Stimulated activated CD8-positive, alpha-beta memory T cell treated with anti-CD3 and anti-CD28 coated beads, Interleukin-4, amount 100 ng/mL, for 1 hour (primary cell): Measurements from ENCODE around the gene ZC3H13.

ENCODE experiments used
- DNase-seq, 2 donors: peaks; one replicate each; pipeline ENCODE4 v3.0.0-alpha.2; 2020; ENCODE audit warnings: low read depth in 2 of 2, low spot score in 1 of 2

ZC3H13 gene

GRCh38 chr13:45941261-45941660 lies 111.3 kb downstream of the ZC3H13 start:
- no peak for DNase-seq

GRCh38 chr13:45940061-45940460 lies 112.5 kb downstream of the ZC3H13 start:
- DNase-seq, result no peak

- no peak for DNase-seq
These were observed 115.9 kb downstream of the ZC3H13 start for GRCh38 chr13:45936621-45937020.

- DNase-seq, result no peak
These were observed 118.3 kb downstream of the ZC3H13 start for GRCh38 chr13:45934283-45934682.

- no peak for DNase-seq
These were observed 119.2 kb downstream of the ZC3H13 start for GRCh38 chr13:45933203-45933908.

GRCh38 chr13:45932676-45933075 lies 119.9 kb downstream of the ZC3H13 start:
- no peak for DNase-seq

- DNase-seq, result no peak
These were observed 120.4 kb downstream of the ZC3H13 start for GRCh38 chr13:45932172-45932571.

- no peak for DNase-seq
These were observed 121.3 kb downstream of the ZC3H13 start for GRCh38 chr13:45931211-45931610.

GRCh38 chr13:45930177-45930576 lies 122.4 kb downstream of the ZC3H13 start:
- no peak for DNase-seq

- DNase-seq, result no peak
These were observed 123.7 kb downstream of the ZC3H13 start for GRCh38 chr13:45928843-45929242.

GRCh38 chr13:45928176-45928575 lies 124.4 kb downstream of the ZC3H13 start:
- DNase-seq, result no peak

GRCh38 chr13:45926741-45927140 lies 125.8 kb downstream of the ZC3H13 start:
- DNase-seq, result no peak

GRCh38 chr13:45925151-45925550 lies 127.4 kb downstream of the ZC3H13 start:
- no peak for DNase-seq

GRCh38 chr13:45921162-45921736 lies 131.3 kb downstream of the ZC3H13 start:
- no peak for DNase-seq

- no peak for DNase-seq
These were observed 133.9 kb downstream of the ZC3H13 start for GRCh38 chr13:45918597-45918996.

- DNase-seq, result no peak
These were observed 135.5 kb downstream of the ZC3H13 start for GRCh38 chr13:45917019-45917418.

GRCh38 chr13:45915686-45916439 lies 136.7 kb downstream of the ZC3H13 start:
- DNase-seq, result no peak

GRCh38 chr13:45909673-45910072 lies 142.9 kb downstream of the ZC3H13 start:
- no peak for DNase-seq

- no peak for DNase-seq
These were observed 143.5 kb downstream of the ZC3H13 start for GRCh38 chr13:45909089-45909488.

- no peak for DNase-seq
These were observed 145.0 kb downstream of the ZC3H13 start for GRCh38 chr13:45907503-45907902.
